ENCODE measurements around the gene CLIP1. TPM values are rescaled to one million over a fixed set of nuclear protein-coding genes. Genes with fewer than 3 reads are reported as not detected.
A peak's percentile ranks its signal among the peaks of the same experiment; 100 is the strongest.

Gene CLIP1
- total and polyA plus RNA-seq, 2 of the 13 experiments (the other 11 are each of a cell fraction or from before 2014, with no cell fraction given) = 28.9 to 43.7 TPM

DNA sequence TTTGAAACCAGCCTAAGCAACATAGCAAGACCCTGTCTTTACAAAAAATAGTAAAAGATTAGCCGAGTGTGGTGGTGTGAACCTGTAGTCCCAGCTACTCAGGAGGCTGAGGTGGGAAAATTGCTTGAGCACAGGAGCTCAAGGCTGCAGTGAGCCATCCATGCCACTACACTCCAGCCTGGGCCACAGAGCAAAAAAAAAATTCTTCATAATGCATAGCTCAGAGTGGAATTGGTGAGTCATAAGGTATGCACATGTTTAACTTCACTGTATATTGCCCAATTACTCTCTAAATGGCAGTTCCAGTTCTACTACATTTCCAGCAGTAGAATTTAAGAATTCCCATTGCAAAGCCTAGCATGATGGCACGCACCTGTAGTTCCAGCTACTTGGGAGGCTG, 26.8 kb upstream of the CLIP1 start (continued):
- TF ChIP-seq, protein P1, sequence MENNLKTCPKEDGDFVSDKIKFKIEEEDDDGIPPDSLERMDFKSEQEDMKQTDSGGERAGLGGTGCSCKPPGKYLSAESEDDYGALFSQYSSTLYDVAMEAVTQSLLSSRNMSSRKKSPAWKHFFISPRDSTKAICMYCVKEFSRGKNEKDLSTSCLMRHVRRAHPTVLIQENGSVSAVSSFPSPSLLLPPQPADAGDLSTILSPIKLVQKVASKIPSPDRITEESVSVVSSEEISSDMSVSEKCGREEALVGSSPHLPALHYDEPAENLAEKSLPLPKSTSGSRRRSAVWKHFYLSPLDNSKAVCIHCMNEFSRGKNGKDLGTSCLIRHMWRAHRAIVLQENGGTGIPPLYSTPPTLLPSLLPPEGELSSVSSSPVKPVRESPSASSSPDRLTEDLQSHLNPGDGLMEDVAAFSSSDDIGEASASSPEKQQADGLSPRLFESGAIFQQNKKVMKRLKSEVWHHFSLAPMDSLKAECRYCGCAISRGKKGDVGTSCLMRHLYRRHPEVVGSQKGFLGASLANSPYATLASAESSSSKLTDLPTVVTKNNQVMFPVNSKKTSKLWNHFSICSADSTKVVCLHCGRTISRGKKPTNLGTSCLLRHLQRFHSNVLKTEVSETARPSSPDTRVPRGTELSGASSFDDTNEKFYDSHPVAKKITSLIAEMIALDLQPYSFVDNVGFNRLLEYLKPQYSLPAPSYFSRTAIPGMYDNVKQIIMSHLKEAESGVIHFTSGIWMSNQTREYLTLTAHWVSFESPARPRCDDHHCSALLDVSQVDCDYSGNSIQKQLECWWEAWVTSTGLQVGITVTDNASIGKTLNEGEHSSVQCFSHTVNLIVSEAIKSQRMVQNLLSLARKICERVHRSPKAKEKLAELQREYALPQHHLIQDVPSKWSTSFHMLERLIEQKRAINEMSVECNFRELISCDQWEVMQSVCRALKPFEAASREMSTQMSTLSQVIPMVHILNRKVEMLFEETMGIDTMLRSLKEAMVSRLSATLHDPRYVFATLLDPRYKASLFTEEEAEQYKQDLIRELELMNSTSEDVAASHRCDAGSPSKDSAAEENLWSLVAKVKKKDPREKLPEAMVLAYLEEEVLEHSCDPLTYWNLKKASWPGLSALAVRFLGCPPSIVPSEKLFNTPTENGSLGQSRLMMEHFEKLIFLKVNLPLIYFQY (CRISPR knock-in tag; IDR thresholded peaks at IDR 0.05; ENCODE audit: borderline replicate concordance) = no peak
- TF ChIP-seq TBP (CRISPR knock-in tag; IDR thresholded peaks at IDR 0.05) = no peak
- TF ChIP-seq CCDC6 (CRISPR knock-in tag; IDR thresholded peaks at IDR 0.05) = no peak
- TF ChIP-seq CENPX (CRISPR knock-in tag; IDR thresholded peaks at IDR 0.05) = no peak
- TF ChIP-seq TEAD3 (CRISPR knock-in tag; optimal IDR thresholded peaks at IDR 0.05; ENCODE audit: borderline replicate concordance) = peak; percentile 61
- TF ChIP-seq RAD21 (CRISPR knock-in tag; IDR thresholded peaks at IDR 0.05) = no peak
- TF ChIP-seq RELA (CRISPR knock-in tag; IDR thresholded peaks at IDR 0.05) = no peak
- TF ChIP-seq RFX5 (IDR thresholded peaks at IDR 0.05; ENCODE audit: low read depth, low read length) = no peak
- no peak for TF ChIP-seq ZNF75D (CRISPR knock-in tag; IDR thresholded peaks at IDR 0.05; ENCODE audit: borderline replicate concordance)
- no peak for TF ChIP-seq MTF1 (CRISPR knock-in tag; IDR thresholded peaks at IDR 0.05)
- TF ChIP-seq, protein P2, sequence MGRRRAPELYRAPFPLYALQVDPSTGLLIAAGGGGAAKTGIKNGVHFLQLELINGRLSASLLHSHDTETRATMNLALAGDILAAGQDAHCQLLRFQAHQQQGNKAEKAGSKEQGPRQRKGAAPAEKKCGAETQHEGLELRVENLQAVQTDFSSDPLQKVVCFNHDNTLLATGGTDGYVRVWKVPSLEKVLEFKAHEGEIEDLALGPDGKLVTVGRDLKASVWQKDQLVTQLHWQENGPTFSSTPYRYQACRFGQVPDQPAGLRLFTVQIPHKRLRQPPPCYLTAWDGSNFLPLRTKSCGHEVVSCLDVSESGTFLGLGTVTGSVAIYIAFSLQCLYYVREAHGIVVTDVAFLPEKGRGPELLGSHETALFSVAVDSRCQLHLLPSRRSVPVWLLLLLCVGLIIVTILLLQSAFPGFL (CRISPR knock-in tag; IDR thresholded peaks at IDR 0.05) = no peak
- TF ChIP-seq, protein P3, sequence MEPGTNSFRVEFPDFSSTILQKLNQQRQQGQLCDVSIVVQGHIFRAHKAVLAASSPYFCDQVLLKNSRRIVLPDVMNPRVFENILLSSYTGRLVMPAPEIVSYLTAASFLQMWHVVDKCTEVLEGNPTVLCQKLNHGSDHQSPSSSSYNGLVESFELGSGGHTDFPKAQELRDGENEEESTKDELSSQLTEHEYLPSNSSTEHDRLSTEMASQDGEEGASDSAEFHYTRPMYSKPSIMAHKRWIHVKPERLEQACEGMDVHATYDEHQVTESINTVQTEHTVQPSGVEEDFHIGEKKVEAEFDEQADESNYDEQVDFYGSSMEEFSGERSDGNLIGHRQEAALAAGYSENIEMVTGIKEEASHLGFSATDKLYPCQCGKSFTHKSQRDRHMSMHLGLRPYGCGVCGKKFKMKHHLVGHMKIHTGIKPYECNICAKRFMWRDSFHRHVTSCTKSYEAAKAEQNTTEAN (CRISPR knock-in tag; conservative IDR thresholded peaks at IDR 0.05) = no peak
- TF ChIP-seq ZNF792 (CRISPR knock-in tag; IDR thresholded peaks at IDR 0.05) = no peak
- TF ChIP-seq ZBTB44 (CRISPR knock-in tag; IDR thresholded peaks at IDR 0.05) = no peak
- 0 out of 2 replicates have a peak, but pooled peaks have one; percentile 36 for TF ChIP-seq TBX3 (IDR thresholded peaks at IDR 0.05; ENCODE audit: borderline replicate concordance)
- peak; percentile 24; the same call in 1 of the 2 replicates for TF ChIP-seq HMG20A (CRISPR knock-in tag; IDR thresholded peaks at IDR 0.05; ENCODE audit: borderline replicate concordance)
- no peak for TF ChIP-seq IKZF1 (IDR thresholded peaks at IDR 0.05)
- TF ChIP-seq RFXAP (CRISPR knock-in tag; IDR thresholded peaks at IDR 0.05; ENCODE audit: borderline replicate concordance) = no peak
- TF ChIP-seq ISL2 (CRISPR knock-in tag; IDR thresholded peaks at IDR 0.05) = no peak
- no peak for TF ChIP-seq KLF6 (CRISPR knock-in tag; IDR thresholded peaks at IDR 0.05)
- TF ChIP-seq ARID3A (IDR thresholded peaks at IDR 0.05; ENCODE audit: low read depth, low read length) = peak; percentile 53
- TF ChIP-seq ARID2 (CRISPR knock-in tag; IDR thresholded peaks at IDR 0.05; ENCODE audit: borderline replicate concordance) = no peak
